GM19043 (cell line): Measurements from ENCODE around the gene RPS6KA3.

Source experiments
- ATAC-seq: cut with Tn5 transposase; IDR thresholded peaks from one replicate; pipeline ENCODE4 v1.9.1; 2021; ENCODE audit warnings: low read depth; ENCODE audit not compliant: unreplicated experiment

Gene RPS6KA3

GRCh38 chrX:20266810-20267606, at the start of gene RPS6KA3:
RPS6KA3 (minus strand) TSS chrX:20266909; CDS start chrX:20266632, 277 bp downstream.
- ATAC-seq: peak; percentile 78

DNA sequence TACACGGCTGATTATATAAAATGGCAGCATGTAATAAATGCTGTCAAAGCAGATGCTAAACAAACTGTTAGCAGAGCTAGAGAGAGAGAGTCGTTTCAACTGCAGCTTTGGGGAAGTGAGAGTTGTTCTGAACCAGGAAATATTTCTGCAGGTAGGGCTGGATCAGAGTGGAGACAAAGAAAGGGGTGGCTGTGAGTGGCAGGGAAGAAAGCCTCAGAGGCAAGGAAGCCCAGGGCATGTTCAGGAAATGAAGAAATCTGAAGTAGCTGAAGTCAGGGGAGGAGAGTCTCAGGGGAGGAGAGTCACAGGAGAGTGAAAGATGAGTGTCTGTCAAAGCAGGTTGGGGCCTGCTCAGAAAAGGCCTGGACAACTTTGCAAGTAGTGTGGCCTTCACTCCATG, 48.4 kb upstream of the RPS6KA3 start:
- peak; percentile 91 for ATAC-seq

DNA sequence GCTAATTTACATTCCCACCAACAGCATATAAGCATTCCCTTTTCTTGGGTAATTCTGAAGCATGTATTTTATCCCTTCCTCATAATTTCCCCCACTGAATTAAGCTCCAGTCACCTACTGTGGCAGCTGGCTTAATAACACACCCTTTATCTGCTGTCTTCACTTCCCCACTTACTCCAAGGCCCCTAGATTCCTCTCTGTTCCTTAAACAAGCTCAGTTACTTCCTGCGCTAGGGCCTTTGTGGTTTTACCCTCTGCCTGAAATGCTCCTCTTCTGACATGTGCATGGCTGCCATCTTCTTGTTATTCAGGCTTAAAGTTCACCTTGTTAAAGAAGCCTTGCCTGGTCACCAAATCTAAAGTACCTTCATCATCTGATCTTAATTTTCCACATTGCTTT, 47.2 kb upstream of the RPS6KA3 start:
- no peak for ATAC-seq

DNA sequence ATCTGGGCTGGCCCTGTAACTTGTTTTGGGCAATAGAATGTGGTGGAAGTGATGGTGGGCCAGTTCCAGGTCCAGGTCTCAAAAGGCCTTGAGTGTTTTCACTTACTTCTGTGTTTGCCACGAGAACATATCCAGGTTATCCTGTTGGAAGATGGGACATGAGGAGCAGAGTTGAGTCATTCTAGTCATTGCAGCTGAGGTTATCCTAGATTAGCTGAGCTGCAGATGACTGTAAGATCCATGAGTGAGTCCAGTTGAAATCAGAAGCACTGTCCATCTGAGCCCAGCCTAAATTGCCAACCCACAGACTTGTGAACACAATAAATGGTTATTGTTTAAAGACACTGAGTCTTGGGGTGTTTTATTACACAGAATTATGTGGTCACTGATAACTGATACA, 45.3 kb upstream of the RPS6KA3 start:
- no peak for ATAC-seq

DNA sequence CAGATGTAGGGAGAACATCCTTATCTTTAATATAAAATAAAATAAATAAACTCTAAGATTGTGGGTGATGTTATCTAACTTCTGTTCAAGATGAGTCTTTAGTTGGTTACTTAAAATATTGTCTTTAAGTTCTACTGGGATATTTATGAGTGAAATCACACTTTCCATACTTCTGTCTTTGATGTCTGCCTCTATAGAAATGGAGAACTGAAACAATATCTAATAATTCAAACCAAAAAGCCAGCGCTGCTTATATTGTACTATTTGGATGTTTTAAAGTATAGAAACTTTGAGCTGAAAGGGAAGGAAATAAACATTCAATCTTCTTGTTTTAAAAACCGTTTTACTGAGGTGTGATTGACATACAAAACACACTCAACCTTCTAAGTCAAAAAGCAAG, 44.8 kb upstream of the RPS6KA3 start:
- no peak for ATAC-seq

GRCh38 chrX:20309806-20310205, 43.1 kb upstream of the RPS6KA3 start:
- ATAC-seq: no peak

GRCh38 chrX:20306668-20307067, 40.0 kb upstream of the RPS6KA3 start:
- ATAC-seq: no peak

- ATAC-seq: no peak
Observed at GRCh38 chrX:20300822-20301221, 34.1 kb upstream of the RPS6KA3 start.

DNA sequence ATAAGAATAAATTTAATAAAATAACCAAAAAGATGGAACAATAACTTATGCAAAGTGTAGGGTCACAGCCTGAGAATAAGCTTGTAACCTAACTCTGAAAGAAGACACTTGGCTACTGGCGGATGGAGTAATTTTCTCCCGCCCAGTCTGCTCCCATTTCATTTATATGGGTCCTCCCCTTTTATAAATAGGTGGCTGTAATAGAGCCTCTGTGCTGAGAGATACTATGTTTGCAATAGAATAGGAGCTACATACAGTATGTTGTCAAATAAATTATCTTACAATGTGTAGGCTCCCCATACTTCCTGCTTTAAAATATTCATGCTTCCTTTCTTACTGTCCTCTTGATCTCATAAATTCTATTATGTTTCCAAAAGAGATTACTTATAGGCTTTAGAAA, 28.2 kb upstream of the RPS6KA3 start:
- no peak for ATAC-seq

DNA sequence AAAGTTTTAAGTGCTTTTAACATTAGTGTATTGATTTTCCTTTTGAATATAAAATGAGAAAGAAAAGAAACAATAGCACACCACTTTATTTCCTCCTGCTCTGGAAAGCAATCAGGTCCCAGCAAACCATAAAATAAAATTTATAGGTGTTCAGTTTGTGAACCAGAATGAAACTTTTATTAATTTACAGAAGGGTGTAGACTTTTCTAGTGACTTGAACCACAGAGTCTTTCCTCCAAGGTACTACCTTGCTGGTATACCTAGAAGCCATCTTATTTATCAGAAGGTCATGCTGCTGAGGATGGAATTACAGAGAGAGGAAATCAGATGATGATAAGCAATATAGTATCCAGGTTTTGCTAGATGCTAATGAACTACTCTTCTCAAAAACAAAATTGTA, 27.6 kb upstream of the RPS6KA3 start:
- no peak for ATAC-seq

GRCh38 chrX:20285511-20285910, 18.8 kb upstream of the RPS6KA3 start:
- ATAC-seq: no peak

DNA sequence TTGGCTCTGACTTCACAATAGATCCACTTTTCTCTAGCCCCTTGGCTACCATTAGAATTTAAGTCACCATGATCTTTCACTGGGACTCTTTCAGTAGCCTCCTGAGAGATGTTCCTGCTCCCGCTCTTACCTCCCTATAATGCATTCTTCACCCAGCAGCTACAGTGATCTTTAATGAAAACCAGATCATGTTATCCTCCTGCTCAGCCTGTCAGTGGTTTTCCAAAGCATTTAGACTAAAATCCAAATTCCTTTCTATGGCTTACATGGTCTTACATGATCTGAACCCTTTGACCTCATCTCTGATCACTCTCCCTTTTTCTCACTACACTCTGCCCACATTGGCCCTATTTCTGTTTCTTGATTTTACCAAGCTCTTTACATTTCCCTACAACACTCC, 18.3 kb upstream of the RPS6KA3 start:
- ATAC-seq: no peak

GRCh38 chrX:20284444-20284843, 17.7 kb upstream of the RPS6KA3 start:
- ATAC-seq: no peak

- no peak for ATAC-seq
Observed at GRCh38 chrX:20280938-20281337, 14.2 kb upstream of the RPS6KA3 start.

DNA sequence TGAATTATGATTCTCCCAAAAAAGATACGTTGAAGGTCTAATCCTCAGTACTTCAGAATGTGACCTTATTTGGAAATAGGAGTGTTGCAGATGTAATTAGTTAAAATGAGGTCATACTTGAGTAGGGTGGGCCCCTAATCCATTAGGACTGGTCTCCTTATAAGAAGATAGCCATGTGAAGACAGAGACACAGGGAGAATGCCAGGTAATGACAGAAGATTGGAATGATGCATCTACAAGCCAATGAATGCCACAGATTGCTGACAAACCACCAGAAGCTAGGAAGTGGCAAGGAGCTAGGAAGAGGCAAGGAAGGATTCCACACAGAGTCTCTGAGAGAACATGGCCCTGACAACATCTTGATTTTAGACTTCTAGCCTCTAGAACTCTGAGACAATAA, 7.4 kb upstream of the RPS6KA3 start:
- ATAC-seq: no peak

GRCh38 chrX:20271730-20272129, 5.0 kb upstream of the RPS6KA3 start:
- ATAC-seq: no peak

- ATAC-seq: no peak
Observed at GRCh38 chrX:20271186-20271585, 4.5 kb upstream of the RPS6KA3 start.

DNA sequence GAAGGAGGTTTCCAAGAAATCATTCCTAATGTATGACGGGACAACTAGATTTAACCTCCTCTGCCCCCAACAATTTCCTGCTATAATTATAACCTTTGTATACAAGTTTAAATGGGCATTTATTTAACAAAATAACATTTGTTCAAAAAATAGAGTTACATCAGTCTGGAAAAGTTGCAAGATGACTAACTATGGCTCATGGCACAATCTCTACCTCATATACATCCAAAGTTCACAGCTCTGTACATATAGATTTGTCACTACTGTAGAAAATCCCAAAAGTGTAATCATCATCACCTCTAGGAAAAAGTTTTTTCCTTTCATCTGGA, 3.8 kb upstream of the RPS6KA3 start:
- no peak for ATAC-seq

GRCh38 chrX:20269848-20270561, 3.3 kb upstream of the RPS6KA3 start:
- ATAC-seq: no peak

GRCh38 chrX:20267931-20268701, 1.4 kb upstream of the RPS6KA3 start:
- ATAC-seq: no peak

DNA sequence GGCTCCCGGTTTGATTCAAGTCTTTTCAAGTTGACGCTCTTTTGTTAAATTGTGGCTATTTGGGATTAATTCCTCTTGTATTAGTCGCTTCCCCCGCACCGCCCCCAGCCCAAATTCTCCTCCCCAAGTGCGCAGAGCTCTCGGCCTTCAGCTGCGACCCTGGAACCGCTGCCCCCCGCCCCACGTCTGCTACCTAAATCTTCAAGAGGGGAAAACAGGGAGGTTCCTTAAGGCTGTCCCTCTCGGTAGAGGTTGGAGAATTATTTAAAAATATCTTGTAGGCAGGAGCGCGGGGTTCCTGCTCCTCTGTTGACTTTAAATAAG, 860 bp upstream of the RPS6KA3 start:
- ATAC-seq: no peak
